DMS79 (cell line): Measurements from ENCODE around the gene TRAK1.

Source experiments
- DNase-seq: peaks from one replicate; lab custom pipeline; 2025; lab: John Stamatoyannopoulos, UW

The TRAK1 gene

DNA sequence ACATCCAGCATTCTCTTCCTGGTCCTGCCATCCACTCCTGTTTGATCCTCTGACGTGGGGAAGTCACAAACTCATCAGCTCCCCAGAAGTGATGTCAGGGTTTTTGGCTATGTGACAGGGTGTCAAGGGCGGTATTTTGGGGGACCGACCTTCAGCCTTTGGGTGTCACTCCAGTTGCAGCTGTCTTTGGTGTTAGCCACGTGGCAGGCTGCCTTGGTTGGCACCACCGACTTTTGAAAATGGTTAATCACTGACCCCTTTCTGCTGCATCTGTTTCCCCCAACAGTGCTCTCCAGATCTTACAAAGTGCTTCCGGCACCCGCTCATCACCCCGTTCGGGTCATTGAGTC lies 86.6 kb downstream of the TRAK1 start:
- no peak for DNase-seq

GRCh38 chr3:42179110-42179725 lies 88.1 kb downstream of the TRAK1 start:
- no peak for DNase-seq

GRCh38 chr3:42180901-42181300 lies 89.7 kb downstream of the TRAK1 start:
- DNase-seq: no peak

GRCh38 chr3:42182555-42182954 lies 91.4 kb downstream of the TRAK1 start:
- DNase-seq: peak; percentile 9

DNA sequence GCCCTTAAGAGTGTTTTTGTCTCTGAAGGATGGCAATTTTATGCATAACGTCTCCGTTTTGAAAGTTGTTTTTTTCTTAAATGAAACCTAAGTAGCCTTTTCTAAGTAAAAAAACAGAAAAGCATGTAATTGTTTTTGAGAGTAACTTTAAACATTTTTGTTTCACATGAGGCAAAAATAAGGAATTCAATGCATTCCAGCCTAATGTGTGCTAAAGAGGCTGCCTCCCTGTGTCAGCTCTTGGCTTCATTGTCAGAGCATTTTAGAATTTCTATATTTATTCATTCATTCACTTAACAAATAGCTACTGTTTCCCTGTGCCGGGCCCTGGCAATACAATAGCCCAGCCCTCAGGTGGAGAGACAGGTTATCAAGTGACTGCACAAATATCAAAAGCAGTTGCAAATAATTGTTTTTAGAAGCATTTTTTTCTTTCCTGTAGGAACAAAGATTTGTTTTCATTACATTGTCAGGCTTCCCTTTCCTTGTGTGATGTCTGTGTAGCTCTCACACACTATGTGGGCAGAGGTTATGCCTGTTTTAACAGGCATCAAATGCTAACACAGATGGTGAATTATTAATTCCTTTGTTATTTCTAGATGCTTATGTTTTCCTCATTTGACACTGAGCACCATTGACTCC lies 93.0 kb downstream of the TRAK1 start:
- no peak for DNase-seq

DNA sequence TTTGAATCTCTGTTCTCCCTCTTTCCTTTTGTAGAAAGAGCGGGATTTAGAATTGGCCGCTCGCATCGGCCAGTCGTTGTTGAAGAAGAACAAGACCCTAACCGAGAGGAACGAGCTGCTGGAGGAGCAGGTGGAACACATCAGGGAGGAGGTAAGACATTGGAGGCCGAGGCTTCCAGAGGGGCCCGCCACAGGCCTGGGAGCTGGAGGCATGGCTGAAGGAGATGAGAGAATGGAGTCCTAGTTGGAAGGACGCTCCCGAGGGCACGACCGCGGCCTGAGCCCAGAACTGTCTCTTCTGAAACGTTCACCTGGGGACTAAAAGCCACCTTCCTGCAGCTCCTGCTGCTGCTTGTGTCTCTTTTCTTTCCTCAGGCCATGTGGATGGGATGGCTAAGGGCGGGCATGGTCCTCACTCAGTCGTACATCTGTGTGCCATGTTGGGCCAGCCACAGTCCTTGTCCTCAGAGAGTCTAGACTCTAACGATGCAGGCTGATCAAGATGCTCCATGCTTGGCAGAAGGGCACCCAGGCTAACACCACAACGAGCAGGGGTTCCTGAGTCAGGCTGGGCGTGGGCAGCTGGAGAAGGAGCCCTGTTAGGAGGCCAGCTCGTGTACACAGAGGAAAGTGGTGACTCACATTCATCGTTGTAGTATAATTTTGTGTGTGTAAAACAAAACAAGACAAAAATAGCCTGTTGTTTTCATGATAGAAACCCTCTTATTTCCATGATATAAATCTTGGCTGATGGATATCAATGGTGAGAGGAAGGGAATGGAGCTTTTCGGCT lies 93.7 kb downstream of the TRAK1 start:
- no peak for DNase-seq

DNA sequence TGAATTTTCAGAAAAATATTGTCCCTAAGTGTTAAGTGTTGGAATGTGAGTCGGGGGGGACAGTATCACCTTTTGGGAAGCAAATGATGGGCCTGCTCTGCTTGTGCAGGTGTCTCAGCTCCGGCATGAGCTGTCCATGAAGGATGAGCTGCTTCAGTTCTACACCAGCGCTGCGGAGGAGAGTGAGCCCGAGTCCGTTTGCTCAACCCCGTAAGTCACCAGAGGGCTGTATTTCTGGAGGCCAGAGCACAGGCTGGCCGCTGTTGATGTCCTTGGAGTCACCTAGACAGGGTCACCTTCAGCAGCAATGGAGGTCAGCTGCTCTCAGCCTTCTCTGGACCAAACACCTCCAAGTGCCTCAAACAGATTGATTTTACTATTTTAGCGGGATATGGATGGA lies 96.8 kb downstream of the TRAK1 start:
- no peak for DNase-seq

DNA sequence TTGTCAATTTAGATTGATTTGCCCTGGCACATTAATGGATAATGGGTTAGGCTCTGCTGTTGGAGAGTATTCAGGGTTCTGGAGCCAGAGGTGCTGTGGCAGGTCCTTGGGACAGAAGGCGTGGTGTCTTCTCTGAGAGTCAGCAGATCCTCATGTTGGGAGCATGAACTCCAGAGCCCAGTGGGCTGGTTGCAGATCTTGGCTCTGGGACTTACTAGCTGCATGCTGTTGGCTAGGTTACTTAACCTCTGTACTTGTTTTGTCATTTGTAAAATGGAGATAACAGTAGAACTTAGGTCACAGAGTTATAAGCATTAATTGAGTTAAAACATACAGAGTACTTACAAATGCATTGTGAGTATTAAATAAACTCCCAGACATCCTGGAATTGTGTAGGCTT lies 97.2 kb downstream of the TRAK1 start:
- no peak for DNase-seq

- DNase-seq: no peak
Measured at GRCh38 chr3:42189001-42189460, 97.9 kb downstream of the TRAK1 start.

GRCh38 chr3:42189736-42190135 lies 98.6 kb downstream of the TRAK1 start:
- no peak for DNase-seq

GRCh38 chr3:42190701-42191442 lies 99.7 kb downstream of the TRAK1 start:
- DNase-seq: no peak

DNA sequence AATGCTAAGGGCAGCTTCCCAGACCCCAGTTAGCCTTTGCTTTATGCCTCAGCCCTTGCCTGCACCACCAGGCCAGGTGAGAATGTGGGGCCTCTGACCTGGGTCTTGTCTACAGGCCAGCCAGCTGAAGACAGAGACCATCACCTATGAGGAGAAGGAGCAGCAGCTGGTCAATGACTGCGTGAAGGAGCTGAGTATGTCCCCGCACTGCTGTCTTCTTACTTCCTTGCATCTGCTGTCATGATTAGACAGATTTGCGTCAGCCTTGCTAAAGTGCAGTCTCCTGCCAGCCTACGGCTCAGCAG lies 100.2 kb downstream of the TRAK1 start:
- DNase-seq: no peak

DNA sequence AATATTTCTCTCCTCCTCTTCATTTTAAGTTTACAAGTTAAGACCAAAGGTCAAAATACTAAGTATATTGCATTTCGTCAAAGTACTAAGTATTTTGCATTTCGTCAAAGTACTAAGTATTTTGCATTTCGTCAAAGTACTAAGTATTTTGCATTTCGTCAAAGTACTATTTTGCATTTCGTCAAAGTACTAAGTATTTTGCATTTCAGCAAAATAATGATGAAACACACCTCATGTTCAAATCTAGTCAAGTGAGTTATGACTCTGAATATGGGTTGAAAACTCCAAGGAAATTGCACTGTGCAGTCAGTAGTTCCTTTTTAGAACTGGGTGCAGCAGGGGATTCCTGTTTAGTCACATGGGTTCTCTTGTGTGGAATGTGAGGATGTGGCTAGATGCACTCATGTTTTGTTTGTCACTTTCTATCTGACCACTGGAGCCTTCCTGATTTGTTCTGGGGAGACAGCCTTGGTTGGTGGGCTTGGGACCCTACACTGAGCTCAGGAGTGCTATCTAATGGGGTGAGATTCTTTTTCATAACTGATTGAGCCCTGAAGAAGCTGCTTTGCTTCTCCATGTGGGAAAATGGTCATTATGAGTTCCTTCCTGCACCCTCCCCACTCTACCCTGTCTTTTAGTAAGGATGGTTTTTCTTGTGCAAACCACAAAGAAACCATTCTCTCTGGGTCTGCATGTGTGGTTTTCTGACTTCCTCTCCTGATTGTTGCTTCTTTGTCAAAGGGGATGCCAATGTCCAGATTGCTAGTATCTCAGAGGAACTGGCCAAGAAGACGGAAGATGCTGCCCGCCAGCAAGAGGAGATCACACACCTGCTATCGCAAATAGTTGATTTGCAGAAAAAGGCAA lies 101.4 kb downstream of the TRAK1 start:
- DNase-seq: no peak

- DNase-seq: no peak
Measured at GRCh38 chr3:42194943-42195510, 103.9 kb downstream of the TRAK1 start.

- DNase-seq: no peak
Measured at GRCh38 chr3:42195879-42196330, 104.7 kb downstream of the TRAK1 start.

- no peak for DNase-seq
Measured at GRCh38 chr3:42198709-42199108, 107.6 kb downstream of the TRAK1 start.

- no peak for DNase-seq
Measured at GRCh38 chr3:42202217-42202865, 111.2 kb downstream of the TRAK1 start.

GRCh38 chr3:42204867-42205599 lies 113.9 kb downstream of the TRAK1 start:
- DNase-seq: no peak

DNA sequence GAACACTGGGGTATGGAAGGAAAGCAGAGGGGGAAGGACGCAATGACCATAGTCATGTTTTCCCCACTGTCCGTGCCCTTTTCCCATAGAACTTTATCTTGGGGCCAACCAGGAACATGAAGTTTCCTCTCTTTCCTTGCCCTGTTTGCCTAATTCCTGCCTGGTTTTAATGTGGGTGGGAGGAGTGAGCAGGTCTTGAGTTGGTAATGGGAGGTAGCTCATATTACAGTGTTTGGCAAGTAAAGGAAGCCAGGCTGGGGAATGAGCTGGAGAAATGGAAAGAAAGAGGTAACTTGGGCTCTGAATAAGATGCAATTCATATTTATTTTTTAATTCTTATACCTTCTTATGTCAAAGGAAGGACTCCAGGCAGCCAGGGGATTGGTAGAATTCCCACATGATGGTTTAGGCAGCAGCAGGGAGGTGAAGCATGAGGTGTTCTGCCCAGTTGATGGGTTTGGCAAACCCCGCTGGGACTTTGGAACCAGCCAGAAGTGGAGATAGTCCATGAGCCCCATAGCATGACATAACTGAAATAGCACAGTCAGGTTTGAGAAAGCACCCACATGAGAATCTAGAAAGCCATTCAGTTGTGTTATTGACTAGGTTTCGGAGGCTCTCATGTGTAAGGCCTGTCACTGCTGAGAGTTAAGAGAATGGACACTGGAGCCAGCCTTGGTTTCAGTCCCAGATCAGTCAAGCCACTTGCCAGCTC lies 114.8 kb downstream of the TRAK1 start:
- no peak for DNase-seq
